ENCODE results near the gene SFMBT1.

Gene SFMBT1

DNA sequence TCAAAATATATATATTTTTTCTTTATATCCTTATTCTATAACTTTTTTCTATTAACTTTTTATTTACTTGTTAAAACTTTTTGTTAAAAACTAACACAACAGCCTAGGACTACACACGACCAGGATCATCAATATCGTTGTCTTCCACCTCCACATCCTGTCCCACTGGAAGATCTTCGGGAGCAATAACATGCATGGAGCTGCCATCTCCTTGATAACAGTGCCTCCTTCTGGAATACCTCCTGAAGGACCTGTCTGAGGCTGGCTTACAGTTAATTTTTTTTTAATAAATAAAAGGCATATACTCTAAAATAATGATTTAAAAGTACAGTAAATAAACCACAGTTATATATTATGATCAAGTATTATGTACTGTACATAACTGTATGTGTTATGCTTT is 58.9 kb downstream of the SFMBT1 start:
- no peak for DNase-seq

DNA sequence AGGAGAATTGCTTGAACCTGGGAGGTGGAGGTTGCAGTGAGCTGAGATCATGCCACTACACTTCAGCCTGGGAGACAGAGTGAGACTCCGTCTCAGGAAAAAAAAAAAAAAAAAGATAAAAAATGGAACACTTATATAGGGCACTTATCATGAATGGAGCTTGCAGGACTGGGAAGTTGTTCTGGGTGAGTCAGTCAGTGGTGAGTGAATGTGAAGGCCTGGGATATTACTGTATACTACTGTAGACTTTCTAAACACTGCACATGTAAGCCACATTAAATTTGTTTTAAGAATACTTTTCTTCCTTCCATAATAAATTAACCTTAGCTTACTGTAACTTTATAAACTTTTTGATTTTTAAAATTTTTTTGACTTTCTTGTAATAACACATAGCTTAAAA is 59.8 kb downstream of the SFMBT1 start:
- DNase-seq: no peak

DNA sequence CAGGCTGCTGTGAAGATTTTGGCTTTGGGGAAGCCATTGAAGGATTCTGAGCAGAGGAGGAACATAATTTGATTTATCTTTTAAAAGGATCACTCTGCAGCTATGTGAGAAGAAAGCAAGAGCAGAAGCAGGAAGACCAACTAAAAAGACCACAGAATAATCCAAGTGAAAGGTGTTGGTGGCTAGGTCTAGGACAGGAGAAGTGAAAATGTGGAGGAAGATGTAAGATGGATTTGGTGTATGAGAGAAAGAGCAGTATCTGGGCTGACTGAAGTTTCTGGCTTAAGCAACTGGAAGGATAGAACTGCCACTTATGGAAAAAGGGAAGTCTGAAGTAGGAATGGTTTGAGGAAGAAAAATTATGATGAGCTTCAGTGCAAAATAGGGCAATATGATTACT is 62.0 kb downstream of the SFMBT1 start:
- no peak for DNase-seq

DNA sequence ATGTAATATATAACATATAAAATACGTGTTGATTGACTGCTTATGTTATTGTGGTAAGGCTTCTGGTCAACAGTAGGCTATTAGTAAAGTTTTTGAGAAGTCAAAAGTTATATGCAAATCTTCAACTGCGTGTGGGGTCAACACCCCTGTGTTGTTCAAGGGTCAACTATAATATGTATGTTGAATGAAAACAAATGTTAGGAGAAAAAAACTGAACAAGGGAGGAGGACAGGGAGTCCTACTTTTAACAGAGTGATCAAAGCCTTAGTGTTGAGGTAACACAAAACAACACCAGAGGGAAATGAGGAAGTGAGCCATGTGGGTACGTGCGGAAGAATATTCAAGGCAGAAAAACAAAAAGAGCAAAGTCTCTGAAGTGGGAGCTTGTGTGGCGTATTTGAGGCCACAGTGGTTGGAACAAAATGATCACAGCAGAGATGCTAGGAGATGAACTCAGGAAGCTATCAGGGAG is 62.5 kb downstream of the SFMBT1 start:
- no peak for DNase-seq

DNA sequence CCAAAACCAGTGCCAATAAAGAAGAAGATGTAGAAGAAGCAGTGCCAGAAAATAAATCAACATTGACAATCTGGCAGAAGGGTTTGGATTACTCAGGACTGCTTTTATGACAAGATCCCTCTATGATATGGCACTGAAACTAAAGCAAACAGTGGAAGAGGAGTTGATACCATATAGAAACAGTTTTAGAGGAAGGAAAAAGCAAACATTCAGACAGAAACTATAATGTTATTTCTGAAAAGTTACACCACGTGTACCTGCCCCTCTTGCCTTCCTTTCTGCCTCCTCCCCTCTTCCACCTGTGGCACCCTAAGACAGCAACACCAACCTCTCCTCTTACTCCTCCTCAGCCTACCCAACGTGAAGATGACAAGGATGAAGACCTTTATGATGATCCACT is 63.0 kb downstream of the SFMBT1 start:
- DNase-seq: no peak

DNA sequence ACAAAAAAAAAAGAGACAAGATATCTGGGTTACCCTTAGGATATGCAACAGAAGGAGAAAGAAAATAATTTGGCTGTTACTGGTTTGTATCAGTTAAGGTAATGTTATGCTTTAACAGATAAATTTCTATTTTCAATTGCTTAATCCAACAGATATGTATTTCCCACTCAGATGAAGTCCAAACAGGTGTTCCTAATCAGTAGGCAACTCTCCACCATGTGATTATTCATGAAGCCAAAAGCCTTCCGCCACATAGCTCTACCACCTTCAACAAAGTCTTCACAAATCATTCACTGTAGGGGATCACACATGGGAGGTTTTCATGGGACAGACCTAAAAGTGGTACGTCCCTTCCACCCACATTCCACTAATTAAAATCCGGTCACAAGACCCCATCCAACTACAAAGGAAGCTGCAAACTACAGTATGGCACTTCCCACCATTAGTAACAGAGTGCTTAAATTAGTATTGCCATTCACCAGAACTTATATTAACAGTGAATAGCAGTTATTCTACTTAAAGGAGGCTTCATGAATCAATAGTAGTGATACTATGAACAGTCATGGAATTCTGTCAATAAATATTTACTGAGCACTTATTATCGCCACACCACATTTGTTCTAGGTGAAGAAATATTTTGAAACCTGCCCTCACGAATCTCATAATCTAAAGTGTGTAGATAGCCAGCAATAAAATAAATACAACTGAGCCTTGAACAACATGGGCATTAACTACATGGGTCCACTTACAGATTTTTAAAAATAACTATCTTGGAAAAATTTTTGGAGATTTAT is 66.5 kb downstream of the SFMBT1 start:
- DNase-seq: no peak

DNA sequence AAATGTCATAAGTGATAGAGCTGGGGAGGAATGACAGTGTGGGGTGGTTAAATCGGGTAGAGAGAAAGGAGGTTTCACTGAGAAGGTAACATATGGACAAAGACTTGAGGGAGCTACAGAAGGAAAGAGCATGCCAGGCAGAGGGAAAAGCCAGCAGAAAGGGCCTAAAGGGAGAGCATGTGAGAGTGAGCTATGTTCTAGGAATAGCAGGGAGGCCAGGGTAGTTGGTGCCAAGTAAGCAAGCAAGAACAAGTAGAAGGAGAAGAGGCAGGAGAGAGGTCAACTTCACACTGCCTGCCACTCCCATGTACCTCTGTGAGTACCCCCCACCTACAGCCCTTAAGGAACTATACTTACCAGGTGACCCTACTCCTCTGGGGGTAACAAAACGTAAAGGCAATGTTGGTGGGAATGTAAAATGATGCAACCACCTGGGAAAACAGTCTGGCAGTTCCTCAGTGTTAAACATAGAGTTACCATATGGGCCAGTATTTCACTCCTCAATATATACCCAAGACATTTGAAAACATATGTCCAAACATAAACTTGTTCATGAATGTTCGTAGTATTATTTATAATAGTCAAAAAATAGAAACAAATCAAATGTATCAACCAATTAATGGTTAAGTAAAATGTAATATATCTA is 67.6 kb downstream of the SFMBT1 start:
- DNase-seq: no peak

DNA sequence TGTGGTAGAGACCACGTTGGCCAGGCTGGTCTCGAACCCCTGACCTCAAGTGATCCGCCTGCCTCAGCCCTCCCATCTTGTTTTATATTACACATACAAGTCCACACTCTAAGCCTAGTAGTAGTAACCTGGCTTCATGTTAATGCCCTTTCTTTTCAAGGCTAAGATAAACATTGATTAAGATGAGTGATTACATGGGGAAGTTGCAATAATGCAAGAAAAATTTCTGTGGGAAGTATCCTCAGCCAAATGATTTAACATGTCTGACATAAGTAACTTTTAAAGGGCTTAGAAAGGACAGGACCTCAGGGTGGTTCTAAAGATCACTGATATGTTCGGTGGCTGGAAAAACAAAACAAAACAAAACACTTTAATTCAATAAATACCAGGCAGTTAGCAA is 72.1 kb downstream of the SFMBT1 start:
- DNase-seq: no peak

DNA sequence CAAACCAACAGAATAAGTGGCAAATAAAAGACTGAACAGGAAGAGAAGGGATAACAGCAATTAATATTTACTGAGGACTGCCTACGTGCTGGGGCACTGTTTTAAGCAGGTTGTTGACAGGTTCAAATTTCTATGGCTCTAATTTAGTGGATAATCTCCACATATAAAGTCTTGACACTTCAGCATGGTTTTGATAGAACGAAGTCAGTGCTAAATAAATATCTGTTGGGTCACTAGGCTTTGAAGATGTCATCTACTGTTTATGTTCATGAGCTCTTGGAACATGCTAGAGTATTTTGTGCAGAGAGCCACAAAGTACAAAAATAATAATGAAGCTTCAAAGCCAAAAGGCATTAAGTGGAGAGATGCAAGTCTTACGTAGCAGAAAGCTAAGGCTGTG is 74.0 kb downstream of the SFMBT1 start:
- DNase-seq: no peak

DNA sequence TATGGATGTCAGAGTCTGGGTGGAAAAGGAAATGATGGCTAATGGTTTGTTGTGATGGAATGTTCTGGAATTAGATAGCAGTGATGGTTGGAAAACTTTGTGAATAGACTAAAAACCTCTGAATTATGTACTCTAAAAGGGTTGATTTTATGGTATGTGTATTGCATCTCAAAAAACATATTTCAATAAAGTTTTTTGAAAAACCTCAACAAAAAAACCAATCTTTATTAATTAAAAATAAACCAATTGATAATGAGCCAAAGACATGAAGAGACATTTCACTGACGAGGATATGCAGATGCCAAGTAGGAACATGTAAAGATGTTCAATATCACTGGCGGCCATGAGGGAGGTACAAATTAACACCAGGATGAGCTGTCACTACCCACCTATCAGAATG is 78.5 kb downstream of the SFMBT1 start:
- DNase-seq: no peak

DNA sequence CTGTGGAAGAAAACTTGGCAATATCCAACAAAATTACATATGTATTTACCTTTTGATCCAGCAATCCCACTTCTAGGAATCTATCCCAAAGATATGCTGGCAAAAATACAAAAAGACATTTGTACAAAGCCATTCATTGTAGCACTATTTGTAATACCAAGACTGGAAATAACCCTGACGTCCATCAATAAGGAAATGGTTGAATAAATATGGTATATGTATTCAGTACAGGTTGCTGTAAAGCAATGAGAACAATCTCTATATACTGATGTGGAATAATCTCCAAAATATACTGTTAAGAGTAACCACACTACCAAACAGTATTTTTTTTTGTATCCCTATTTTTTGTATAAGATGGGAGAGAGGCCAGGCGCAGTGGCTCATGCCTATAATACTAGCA is 83.7 kb downstream of the SFMBT1 start:
- DNase-seq: no peak

DNA sequence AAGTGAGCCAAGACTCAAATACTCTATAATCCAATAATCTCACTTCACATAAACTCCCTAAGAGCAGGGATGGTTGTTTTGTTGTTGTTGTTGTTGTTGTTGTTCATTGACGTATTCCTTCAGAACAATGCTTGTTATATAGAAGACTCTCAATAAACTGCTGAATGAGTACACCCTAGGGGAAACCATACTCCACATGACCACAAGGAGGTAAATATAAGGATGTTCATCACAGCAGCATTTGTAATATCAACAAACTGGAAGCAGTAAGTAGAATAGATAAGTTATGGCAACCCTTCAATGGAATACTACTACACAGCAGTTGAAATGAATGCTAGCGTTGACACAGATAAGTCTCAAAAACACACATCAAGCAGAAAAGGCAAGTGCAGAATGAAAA is 86.1 kb downstream of the SFMBT1 start:
- DNase-seq: no peak

DNA sequence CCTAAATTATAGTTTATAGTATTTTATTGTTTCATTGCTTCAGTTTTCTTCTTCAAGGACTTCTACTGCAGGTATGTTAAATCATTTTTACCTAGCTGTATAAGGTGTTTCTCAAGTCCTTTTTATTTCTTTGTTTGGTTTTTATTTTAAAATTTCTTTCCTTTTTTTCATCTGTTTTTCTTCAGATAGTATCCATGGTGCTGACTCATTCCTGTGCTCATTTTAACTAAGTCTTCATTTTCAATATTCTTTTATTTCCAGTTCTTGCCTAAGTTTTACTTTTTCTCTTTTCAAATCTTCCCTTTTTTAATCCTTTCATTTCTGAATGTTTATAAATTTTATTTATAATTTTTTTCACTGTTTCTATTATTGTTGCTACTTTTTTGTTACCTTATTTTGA is 106.3 kb downstream of the SFMBT1 start:
- DNase-seq: no peak

DNA sequence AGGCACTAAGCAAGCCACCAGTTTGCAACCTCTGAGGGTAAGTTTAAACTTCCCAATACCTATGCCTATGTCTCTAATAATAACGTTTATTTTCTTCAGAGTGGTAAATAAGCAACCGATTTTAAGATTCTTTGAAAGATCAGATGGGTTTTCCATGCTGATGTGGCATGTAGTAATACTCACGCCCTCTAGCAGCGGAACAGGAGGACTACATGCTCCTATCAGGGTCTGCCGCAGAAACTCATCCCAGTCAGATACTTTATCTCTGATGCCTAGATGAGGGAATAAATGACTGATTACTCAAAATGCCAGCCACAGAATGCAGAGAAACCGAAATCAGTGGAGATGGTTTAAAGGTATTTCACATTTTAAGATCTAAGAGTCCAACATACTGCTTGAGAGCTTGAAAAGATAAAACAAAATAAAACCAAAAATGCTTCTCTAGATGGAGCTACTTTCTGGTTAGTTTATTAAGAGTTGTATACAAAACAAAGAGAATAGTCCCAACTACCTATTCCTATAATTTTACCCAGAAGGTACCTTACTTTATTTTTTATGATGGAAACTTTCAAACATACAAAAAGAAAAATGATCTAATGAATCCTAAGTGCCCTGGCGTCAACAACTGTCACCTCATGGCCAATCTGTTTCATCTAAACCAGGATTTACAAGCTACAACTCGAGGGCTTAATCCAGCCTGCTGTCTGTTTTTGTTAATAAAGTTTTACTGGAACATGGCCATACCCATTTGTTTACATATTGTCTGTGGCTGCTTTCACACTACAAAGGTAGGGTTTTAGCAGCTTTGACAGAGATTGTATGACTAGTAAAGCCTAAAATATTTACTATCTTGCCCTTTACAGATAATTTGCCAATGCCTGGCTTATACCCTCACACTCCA is 111.0 kb downstream of the SFMBT1 start:
- DNase-seq: no peak

DNA sequence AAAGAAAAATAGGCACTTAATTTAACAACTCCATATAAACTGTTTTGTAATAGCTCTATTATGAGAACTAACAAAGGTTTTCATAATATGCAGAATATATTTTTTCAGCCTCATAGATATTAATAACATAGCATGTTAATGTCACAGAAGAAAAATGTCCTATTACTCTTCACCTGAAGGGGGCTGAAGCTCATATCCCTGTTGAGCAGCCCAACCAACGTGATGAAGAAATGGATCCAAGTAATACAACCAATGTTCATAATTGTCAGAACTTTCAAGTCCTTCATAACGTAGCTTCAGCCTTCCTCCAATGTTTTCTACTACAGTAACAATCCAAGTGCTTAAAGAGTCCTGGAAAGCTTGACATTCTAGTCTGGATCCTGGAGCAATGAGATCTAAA is 114.0 kb downstream of the SFMBT1 start:
- no peak for DNase-seq

DNA sequence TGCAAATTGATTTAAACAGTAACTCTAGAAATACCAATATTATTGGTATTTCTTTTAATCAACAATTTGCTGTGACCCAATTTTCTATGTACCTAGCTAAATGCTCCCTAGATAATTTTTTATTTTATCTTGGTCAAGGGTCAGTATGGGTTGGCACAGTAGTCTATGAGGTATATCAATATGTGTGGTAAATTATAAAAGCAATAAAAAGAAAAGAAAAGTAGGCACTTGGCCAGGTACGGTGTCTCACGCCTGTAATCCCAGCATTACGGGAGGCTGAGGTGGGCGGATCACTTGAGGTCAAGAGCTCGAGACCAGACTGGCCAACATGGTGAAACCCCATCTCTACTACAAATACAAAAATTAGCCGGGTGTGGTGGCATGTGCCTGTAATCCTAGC is 114.5 kb downstream of the SFMBT1 start:
- DNase-seq: no peak

DNA sequence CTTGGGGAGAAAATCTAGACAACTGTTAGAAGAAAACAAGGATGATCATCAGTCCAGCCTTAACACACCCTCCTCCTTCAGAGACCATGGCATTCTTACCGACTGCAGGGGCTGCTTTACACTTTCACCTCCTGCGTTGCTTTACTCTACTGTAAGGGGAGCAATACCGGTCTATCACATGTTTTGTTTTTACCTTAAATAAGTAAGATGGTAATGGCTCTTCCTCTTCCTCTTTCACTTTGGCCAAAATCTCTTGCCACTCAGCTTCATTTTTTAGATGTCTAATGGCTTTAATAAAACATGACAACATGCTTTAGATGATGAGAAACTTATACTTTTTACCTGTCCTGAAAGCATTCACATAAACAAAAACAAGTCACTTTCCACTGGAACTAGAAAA is 115.1 kb downstream of the SFMBT1 start:
- no peak for DNase-seq

DNA sequence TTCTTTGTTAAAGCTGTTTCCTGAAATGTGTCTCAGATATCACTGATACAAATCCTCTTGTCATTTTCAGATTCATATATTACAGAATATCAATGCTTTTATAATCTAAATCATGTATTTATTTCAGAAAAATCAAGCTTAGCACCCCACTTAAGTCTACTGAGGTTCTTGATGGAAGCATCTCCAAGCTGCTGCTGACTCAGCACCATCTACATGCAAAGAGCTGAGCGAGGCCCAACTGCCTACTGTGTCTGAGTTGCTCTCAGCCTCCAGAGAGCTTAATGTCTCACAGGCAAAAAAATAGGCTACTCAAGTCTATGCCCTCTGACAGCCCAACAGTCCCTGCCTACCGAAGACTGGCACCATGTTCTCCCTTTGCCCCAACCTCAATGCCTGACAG is 119.3 kb downstream of the SFMBT1 start:
- no peak for DNase-seq

DNA sequence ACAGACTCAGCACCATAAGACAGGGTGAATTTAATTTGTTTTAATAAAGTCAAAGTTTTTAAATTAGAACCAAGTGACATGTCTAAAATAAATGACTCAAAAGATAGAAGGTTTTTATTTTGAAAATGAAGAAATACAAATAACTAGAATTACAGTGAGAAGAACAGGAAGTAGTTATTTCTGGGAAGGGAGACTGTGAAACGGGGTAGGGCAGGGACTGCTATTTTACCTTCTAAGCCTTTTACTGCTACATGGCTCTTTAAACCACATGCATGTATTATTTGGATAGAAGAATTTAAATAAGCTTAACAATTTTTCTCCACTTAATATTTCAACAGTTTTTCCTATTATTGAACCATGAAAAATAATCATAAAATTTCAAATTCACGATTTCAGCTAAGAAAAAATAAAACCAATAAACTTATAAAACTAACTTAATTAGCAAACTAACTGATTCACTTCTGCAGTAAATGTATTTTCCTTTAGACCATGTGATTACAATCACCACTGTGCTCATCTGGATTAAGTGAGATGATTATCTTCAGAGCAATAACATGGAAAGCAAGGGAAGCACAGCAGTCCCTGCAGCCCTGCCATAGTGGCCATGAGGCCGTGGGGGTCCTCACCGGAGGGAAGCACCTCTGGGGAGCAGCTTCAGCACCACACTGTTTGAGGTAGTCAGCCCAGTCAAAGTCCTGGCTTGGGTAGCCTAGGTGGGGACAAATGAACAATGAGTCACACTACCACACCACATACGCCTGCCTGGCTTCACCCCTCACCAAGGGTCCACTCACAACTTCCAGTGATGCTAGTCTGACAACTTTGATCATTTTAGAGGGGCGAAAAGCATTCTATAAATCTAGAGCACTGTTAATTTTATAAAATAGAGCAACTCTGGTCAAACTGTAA is 120.2 kb downstream of the SFMBT1 start:
- DNase-seq: no peak

DNA sequence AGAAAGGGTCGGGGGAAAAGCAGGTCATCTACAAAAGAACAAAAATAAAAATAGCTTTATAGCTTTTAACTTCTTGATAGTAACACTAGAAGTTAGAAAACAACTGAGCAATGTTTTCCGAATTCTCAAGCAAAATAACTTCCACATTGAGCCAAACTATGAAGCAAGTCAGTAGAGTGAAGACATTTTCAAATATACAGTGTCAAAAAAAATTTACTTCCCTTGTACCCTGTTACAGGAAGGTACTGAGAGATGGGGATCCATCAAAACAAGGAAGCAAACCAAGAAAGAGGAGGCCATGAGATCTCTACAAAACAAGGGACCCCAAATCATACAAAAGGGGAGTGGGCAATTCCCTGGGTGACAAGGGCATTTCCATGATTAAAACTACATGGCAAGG is 121.9 kb downstream of the SFMBT1 start:
- no peak for DNase-seq

DNA sequence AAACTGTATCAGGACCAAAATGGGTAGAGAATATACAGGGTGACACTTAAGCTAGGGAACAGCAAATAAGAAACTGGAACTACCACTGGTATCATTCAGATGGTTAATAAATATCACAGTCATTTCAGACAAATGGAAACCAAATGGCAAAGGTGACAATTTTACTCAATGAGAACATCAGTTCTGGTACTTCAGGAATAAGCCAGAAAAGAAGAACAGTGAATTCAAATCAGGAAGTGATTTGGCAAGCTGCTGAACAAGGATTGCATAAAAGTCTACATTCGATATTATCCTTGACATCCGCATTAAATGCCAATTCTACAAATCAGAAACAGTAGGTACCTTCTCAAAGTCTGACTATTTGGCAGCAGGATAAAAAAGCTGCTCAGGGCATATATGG is 125.0 kb downstream of the SFMBT1 start:
- DNase-seq: no peak

DNA sequence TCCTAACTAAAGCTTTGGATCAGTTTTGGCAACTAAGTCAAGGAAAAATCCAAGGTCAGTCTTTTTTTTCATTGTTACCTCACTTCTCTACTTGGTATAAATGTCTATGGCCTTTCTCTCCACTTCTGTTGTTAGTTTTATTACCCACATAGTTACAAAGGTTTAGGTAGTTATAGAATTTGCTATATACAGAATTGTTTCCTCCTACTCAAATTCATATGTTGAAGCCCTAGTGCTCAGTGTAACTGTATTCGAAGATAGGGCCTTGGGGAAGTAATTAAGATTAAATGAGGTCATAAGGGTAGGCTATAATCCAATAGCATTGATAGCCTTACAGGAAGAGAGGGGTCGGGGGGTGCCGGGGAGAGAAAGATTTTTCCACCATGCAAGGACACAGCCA is 128.8 kb downstream of the SFMBT1 start:
- no peak for DNase-seq

DNA sequence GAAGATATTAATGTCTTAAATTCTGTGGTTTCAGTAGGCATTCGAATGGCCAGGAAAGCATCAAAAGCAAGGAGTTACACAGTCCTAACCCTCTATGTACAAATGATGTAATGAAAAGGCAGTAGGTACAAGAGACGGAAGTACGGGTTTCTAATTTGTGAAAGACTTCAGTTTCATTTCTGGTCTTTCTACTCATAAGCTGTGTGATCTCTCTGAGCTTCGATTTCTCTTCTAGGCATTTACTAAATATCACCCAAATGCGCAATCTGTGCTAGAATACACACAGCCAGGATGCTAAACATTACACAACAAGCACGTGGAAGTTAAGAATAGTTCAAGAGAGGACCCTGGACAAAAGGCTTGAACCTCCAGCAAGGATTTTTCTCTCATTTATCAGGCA is 130.6 kb downstream of the SFMBT1 start:
- no peak for DNase-seq

All from 8988T (cell line).